ENCODE results near the gene TGFBR3.

TGFBR3 gene

GRCh38 chr1:91881280-91881679 is 4.7 kb downstream of the TGFBR3 start:
- Mint-ChIP-seq H3K4me1 (peaks cover 61% of the 10 kb centered on the region), H3K27me3 (ENCODE audit: low read depth) (no peaks in the 10 kb centered on the region), H3K4me3 (peak overlapping the region; percentile 57 to 60 (median 59)), H3K27ac (peak overlapping the region; percentile 51 to 71 (median 70)), H3K36me3 (ENCODE audit: low read depth) (peaks cover 14% of the 10 kb centered on the region), H3K9me3 (no peaks in the 10 kb centered on the region)
- TF ChIP-seq CTCF (IDR thresholded peaks at IDR 0.05; ENCODE audit: unreplicated experiment in 3 of 3) = no peak

GRCh38 chr1:91879733-91880132 is 6.2 kb downstream of the TGFBR3 start:
- no peaks in the 10 kb centered on the region for H3K9me3 Mint-ChIP-seq
- peaks cover 14% of the 10 kb centered on the region for H3K36me3 Mint-ChIP-seq (ENCODE audit: low read depth)
- no peaks in the 10 kb centered on the region for H3K27me3 Mint-ChIP-seq (ENCODE audit: low read depth)
- H3K27ac Mint-ChIP-seq = peak overlapping the region; percentile 55 to 83 (median 80)
- no peak for TF ChIP-seq CTCF (IDR thresholded peaks at IDR 0.05; ENCODE audit: unreplicated experiment in 3 of 3)
- peak overlapping the region; percentile 27 to 63 (median 40) for H3K4me3 Mint-ChIP-seq
- H3K4me1 Mint-ChIP-seq = peaks cover 72% of the 10 kb centered on the region

- peaks cover 6% of the 10 kb centered on the region for H3K36me3 Mint-ChIP-seq (ENCODE audit: low read depth)
- peak overlapping the region; percentile 45 to 81 (median 80) for H3K27ac Mint-ChIP-seq
- H3K9me3 Mint-ChIP-seq = no peaks in the 10 kb centered on the region
- H3K27me3 Mint-ChIP-seq (ENCODE audit: low read depth) = no peaks in the 10 kb centered on the region
- no peak overlapping the region for H3K4me3 Mint-ChIP-seq
- H3K4me1 Mint-ChIP-seq = peaks cover 63% of the 10 kb centered on the region
- no peak for TF ChIP-seq CTCF (IDR thresholded peaks at IDR 0.05; ENCODE audit: unreplicated experiment in 3 of 3)
Measured at GRCh38 chr1:91877574-91878208, 8.3 kb downstream of the TGFBR3 start.

GRCh38 chr1:91876781-91877573 is 9.0 kb downstream of the TGFBR3 start:
- Mint-ChIP-seq H3K27me3 (ENCODE audit: low read depth) (no peaks in the 10 kb centered on the region), H3K36me3 (ENCODE audit: low read depth) (peaks cover 6% of the 10 kb centered on the region), H3K4me1 (peaks cover 70% of the 10 kb centered on the region), H3K9me3 (no peaks in the 10 kb centered on the region), H3K27ac (peak overlapping the region; percentile 5 to 80 (median 34)), H3K4me3 (no peak overlapping the region)
- TF ChIP-seq CTCF (IDR thresholded peaks at IDR 0.05; ENCODE audit: unreplicated experiment in 3 of 3) = no peak

GRCh38 chr1:91876040-91876470 is 9.9 kb downstream of the TGFBR3 start:
- H3K27ac Mint-ChIP-seq = peak overlapping the region in 2 of 3 experiments; percentile 34 to 80
- H3K36me3 Mint-ChIP-seq (ENCODE audit: low read depth) = peaks cover under 1% of the 10 kb centered on the region
- TF ChIP-seq CTCF (IDR thresholded peaks at IDR 0.05; ENCODE audit: unreplicated experiment in 3 of 3) = no peak
- H3K9me3 Mint-ChIP-seq = no peaks in the 10 kb centered on the region
- H3K27me3 Mint-ChIP-seq (ENCODE audit: low read depth) = no peaks in the 10 kb centered on the region
- no peak overlapping the region for H3K4me3 Mint-ChIP-seq
- peaks cover 74% of the 10 kb centered on the region for H3K4me1 Mint-ChIP-seq

All from nephron (organoid).